Breast epithelium (tissue), 3 donors: ENCODE measurements around the gene ID4.

Experiments used
- CTCF ChIP-seq, 3 donors: fragments of 450-650 bp; IDR thresholded peaks; one replicate each; pipeline ENCODE4 v1.5.1; 2016 to 2017; ENCODE audit warnings: antibody characterized with exemption in 3 of 3, mild to moderate bottlenecking in 3 of 3, moderate library complexity in 3 of 3
- POLR2A ChIP-seq: fragments of 450-650 bp; IDR thresholded peaks from one replicate; pipeline ENCODE4 v1.6.1; 2016; ENCODE audit warnings: antibody characterized with exemption, mild to moderate bottlenecking, moderate library complexity

DNA sequence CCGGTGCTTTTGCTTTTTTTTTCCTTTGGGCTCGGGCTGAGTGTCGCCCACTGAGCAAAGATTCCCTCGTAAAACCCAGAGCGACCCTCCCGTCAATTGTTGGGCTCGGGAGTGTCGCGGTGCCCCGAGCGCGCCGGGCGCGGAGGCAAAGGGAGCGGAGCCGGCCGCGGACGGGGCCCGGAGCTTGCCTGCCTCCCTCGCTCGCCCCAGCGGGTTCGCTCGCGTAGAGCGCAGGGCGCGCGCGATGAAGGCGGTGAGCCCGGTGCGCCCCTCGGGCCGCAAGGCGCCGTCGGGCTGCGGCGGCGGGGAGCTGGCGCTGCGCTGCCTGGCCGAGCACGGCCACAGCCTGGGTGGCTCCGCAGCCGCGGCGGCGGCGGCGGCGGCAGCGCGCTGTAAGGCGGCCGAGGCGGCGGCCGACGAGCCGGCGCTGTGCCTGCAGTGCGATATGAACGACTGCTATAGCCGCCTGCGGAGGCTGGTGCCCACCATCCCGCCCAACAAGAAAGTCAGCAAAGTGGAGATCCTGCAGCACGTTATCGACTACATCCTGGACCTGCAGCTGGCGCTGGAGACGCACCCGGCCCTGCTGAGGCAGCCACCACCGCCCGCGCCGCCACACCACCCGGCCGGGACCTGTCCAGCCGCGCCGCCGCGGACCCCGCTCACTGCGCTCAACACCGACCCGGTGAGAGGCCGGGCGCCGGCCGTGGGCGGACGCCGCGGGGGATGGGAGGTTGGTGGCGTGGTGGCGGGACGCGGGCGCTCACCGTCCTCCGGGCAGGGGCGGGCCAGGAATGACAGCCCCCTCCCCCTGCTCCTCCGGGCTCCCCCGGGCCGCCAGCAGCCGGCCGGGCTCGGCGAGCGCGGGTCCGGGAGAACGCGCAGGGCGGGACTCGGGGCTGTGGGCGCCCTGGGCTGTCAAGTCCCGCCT, 606 bp downstream of the ID4 start:
- TF ChIP-seq CTCF (IDR thresholded peaks at IDR 0.05) = no peak
- no peak for TF ChIP-seq POLR2A
